Head of caudate nucleus (tissue), 42 donors: Measurements from ENCODE around the gene COX6A2.
A peak's percentile ranks its signal among the peaks of the same experiment; 100 is the strongest.

Experiments used
- DNase-seq, 42 donors: peaks; one replicate each; pipeline versions ENCODE4 v3.0.0 to v3.0.0-alpha.2; 2020 to 2021; ENCODE audit warnings: mixed read lengths in 7 of 42
- intact Hi-C: fragments of 100-400 bp; cut with DNase I; formaldehyde crosslinking; loops from one replicate; pipeline ENCODE4 v1.15.0; 2022

The COX6A2 gene

GRCh38 chr16:31393056-31393455 is 35.1 kb downstream of the COX6A2 start, which contains the start of gene ITGAD:
ITGAD (plus strand) TSS chr16:31393335; CDS start chr16:31393361, 26 bp downstream.
- intact Hi-C loops: no loop called here
- DNase-seq: no peak

GRCh38 chr16:31390504-31391041 is 37.6 kb downstream of the COX6A2 start:
- DNase-seq: no peak
- intact Hi-C loops: no loop called here

GRCh38 chr16:31388535-31388934 is 39.6 kb downstream of the COX6A2 start:
- intact Hi-C loops: no loop called here

GRCh38 chr16:31386157-31386984 is 41.8 kb downstream of the COX6A2 start:
- intact Hi-C loops: no loop called here
- peak in 22 of 42 donors; percentile 15 to 82 (median 44) for DNase-seq

More at GRCh38 chr16:31388535-31388934, 39.6 kb downstream of the COX6A2 start:
- DNase-seq: no peak

- intact Hi-C loops: no loop called here
- peak in 7 of 42 donors; percentile 8 to 40 (median 20) for DNase-seq
Observed at GRCh38 chr16:31385680-31386079, 42.5 kb downstream of the COX6A2 start.

- intact Hi-C loops: no loop called here
Observed at GRCh38 chr16:31382485-31383161, 45.5 kb downstream of the COX6A2 start.

GRCh38 chr16:31380201-31380600 is 48.0 kb downstream of the COX6A2 start:
- intact Hi-C loops: no loop called here
- no peak for DNase-seq

More at GRCh38 chr16:31382485-31383161, 45.5 kb downstream of the COX6A2 start:
- DNase-seq: peak; percentile 23 to 79 (median 56)
